ENCODE data around the gene REPS2.
"Not testable (repeated sequence)": the region's sequence is repeated elsewhere in the genome, so short reads cannot be mapped to it uniquely, and the experiment has no call there.

REPS2 gene

DNA sequence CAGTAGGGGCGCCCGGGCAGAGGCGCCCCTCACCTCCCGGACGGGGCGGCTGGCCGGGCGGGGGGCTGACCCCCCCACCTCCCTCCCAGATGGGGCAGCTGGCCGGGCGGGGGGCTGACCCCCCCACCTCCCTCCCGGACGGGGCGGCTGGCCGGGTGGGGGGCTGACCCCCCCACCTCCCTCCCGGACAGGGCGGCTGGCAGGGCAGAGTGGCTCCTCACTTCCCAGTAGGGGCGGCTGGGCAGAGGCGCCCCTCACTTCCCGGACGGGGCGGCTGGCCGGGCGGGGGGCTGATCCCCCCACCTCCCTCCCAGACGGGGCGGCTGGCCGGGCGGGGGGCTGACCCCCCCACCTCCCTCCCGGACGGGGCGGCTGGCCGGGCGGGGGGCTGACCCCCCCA lies 18.5 kb downstream of the REPS2 start:
- not testable (repeated sequence) for DNase-seq

DNA sequence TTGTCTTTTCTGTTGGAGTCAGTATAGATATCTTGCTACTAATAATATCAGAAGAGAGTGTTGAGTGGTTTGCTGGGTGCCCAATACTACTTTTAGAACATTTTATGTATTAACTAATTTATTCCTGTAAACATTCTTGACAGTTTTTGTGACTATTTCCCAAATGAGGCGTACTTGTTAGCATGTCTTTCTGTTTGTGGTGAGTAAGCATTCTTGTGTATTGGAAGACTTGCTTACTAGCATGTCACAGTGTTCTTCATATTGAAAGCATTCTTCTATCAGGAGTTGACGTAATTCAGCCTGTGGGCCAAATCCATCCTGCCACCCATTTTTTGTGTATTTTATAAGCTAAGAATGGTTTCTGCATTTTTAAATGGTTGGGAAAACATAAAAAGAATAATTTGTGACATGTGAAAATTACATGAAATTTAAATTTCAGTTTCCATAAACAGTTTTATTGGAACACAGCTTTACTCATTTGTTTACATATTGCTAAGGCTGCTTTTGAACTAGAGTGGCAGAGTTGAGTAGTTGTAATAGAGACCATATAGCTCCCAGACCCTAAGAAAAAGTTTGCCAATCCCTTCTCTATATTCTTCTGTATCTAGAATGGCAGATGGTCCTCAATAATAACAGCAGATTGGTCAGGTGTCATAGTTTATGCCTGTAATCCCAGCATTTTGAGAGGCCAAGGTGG lies 20.4 kb downstream of the REPS2 start:
- no peak for DNase-seq

GRCh38 chrX:16968753-16969152 lies 22.3 kb downstream of the REPS2 start:
- DNase-seq, result not testable (repeated sequence)

DNA sequence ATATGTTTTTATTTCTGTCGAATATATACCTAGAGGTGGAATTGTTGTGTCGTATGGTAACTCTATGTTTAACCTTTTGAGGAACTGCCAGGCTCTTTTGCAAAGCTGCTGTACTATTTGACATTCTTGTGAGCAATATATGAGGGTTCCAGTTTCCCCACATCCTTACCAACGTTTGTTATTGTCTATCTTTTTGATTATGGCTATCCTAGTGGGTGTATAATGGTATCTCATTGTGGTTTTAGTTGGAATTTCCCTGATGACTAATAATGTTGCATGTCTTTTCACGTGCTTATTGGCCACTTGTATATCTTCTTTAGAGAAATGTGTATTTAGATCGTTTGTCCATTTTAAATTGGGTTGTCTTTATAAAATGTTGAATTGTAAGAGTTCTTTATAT lies 24.5 kb downstream of the REPS2 start:
- DNase-seq, result no peak

DNA sequence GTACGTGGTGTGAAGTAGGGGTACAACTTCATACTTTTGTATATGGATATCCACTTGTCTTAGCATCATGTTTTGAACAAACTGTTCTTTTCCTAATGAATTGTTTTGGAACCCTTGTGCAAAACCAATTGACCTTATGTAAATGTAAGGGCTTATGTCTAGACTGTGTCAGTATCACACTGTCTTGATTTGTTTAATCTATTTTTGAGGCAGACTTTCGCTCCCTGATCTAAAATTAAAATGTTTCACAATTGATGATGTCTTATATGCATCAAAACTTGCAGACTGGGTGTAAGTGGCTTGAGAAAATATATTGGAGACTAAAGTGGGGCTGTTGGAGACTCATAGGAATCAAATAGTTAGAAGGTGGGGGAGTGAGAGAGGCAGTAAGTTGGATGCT lies 25.2 kb downstream of the REPS2 start:
- no peak for DNase-seq

DNA sequence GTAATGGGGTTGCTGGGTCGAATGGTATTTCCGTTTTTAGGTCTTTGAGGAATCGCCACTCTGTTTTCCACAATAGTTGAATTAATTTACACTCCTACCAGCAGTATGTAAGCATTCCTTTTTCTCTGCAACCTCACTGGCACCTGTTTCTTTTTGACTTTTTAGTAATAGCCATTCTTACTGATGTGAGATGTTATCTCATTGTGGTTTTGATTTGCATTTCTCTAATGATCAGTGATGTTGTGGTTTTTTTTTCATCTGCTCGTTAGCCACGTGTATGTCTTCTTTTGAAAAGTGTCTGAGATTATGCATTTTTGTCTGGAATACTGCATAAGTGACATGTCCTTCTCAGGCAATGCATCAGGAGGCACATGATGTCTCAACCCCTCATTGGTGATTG lies 28.8 kb downstream of the REPS2 start:
- DNase-seq, result no peak

DNA sequence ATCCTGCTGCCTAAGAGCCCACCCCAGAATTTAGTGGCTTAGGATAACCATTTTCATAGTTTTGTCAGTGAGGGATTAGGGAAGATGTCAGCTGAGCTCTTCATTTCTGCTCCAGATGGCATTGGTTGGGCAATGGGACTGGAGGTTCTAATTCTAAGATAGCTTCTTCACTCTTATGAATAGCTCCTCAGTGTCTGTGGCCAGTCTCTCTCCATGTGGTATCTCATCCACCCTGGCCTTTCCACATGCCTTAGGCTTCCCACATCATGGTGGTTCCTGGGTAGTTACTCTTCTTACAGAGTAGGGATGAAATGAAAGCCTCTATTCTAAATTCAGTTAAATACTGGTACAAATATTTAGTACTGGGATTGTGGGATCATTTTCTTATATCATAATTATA lies 31.3 kb downstream of the REPS2 start:
- DNase-seq, result no peak

- DNase-seq, result no peak
Measured at GRCh38 chrX:16978193-16978984, 31.9 kb downstream of the REPS2 start.

DNA sequence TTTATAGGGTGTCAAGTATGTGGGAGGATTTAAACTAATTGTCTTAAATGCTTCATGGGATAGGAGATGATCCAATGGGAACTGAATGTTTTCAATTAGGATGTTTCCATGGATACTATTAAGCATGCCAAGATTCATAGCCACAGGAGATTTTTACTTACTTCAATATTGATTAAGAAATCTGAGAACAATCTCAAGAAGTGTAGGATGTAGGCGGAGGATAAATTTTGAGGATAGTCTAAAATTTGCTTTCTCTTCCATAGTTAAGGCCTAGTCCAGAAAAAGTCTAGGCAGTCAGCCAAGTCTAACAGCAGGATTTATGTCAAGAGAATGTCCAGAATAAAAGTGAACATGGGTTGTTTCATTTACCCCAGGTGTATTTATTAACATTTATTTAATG lies 32.8 kb downstream of the REPS2 start:
- no peak for DNase-seq

DNA sequence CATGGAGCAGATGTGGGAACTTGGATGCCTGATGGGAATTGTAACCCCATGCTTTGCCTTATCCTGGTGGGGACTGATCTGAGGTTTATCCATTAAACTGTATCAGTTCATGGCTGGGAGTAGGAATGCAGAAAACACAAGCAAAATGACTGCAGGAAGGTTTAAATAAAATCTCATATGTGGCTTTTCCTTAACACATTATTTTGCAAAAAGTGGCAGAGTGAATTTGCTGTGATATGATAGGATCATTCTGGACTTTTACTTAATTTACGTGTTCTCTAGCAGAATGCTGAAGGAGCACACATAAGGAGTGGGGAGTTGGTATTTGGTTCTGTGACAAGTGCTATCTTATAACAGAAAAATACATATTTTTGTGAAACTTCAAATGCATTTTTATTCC lies 34.8 kb downstream of the REPS2 start:
- DNase-seq, result no peak

GRCh38 chrX:16981980-16982379 lies 35.5 kb downstream of the REPS2 start:
- DNase-seq, result no peak

GRCh38 chrX:16983051-16983450 lies 36.6 kb downstream of the REPS2 start:
- DNase-seq, result no peak

DNA sequence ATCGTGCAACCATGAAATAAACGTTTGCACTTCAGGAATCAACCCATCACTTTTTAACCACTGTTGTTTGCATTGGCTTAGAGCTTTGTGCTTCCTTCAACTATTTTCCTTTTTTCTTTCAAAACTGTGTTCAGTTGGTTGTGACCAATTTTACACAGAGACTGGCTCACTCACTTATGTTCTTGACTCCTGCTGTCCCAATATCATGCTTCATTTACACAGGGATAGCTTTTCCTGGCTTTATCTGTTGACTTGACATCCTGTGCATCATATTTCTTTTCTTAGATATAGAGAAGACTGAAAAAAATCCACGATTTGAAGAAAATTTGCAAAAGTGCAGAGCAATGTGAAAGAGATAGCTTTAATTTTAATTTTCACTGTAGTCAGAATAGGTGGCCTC lies 38.8 kb downstream of the REPS2 start:
- DNase-seq, result no peak

DNA sequence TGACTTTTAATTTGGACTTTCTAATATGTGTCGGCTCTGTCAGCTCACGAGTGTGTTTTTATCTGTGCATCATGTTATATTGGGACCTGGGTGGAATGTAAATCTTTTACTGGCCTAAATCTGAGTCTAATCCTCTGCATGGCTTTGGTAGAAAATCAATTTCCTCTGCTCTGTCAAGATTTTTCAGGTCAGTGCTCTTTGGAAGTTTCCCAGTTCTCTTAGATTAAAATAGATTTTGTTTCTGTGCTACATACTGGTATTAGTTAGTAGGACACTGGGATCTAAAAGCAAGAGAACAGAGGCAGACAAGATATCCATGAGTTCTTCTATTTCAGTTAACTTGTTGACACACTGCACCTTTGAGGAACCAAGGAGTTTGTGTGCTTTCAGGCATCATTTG lies 39.7 kb downstream of the REPS2 start:
- DNase-seq, result no peak

GRCh38 chrX:16989750-16990149 lies 43.3 kb downstream of the REPS2 start:
- no peak for DNase-seq

GRCh38 chrX:16990839-16991238 lies 44.4 kb downstream of the REPS2 start:
- DNase-seq, result no peak

DNA sequence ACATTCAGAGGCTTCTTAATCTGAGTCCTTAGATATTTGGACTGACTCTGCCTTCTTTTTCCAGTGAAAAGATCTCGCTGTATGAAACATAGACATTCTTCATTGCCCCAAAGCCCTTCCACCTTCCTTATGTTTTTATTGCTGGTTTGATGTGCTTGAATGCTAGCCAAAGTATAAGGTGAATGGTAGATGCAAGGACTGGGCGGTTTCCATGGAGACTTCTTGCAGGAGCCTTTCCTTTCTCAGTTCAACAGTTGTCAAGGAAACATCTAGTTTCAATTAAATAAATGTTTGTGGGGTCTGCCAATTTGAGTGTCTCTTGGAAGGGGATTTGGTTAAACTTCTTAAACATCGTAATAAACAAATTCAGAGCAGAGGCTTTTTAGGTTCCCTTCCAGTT lies 46.0 kb downstream of the REPS2 start:
- no peak for DNase-seq

- no peak for DNase-seq
Measured at GRCh38 chrX:16992951-16993350, 46.5 kb downstream of the REPS2 start.

GRCh38 chrX:16993791-16994318 lies 47.4 kb downstream of the REPS2 start:
- DNase-seq, result no peak

- no peak for DNase-seq
Measured at GRCh38 chrX:16994736-16995135, 48.3 kb downstream of the REPS2 start.

GRCh38 chrX:16997313-16997712 lies 50.9 kb downstream of the REPS2 start:
- DNase-seq, result no peak

DNA sequence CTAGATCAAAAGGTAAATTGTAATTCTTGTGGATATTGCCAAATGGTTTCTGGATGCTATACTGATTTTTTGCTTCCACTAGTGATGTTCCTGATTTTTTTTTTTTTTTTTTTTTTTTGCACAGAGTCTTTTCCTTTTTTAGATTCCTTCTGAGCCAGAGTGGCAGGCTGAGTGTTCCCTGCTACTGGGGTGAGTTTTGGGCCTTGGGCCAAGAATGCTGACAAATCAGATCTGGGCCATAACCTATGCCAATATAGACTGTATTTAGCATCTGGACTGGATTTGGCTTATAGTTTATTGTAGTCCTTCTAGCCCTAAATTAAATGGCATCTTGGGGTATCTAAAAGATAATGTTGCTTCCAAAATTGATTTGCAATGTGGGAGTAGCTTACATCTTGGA lies 52.8 kb downstream of the REPS2 start:
- DNase-seq, result no peak

- DNase-seq, result no peak
Measured at GRCh38 chrX:17000751-17001150, 54.3 kb downstream of the REPS2 start.

DNA sequence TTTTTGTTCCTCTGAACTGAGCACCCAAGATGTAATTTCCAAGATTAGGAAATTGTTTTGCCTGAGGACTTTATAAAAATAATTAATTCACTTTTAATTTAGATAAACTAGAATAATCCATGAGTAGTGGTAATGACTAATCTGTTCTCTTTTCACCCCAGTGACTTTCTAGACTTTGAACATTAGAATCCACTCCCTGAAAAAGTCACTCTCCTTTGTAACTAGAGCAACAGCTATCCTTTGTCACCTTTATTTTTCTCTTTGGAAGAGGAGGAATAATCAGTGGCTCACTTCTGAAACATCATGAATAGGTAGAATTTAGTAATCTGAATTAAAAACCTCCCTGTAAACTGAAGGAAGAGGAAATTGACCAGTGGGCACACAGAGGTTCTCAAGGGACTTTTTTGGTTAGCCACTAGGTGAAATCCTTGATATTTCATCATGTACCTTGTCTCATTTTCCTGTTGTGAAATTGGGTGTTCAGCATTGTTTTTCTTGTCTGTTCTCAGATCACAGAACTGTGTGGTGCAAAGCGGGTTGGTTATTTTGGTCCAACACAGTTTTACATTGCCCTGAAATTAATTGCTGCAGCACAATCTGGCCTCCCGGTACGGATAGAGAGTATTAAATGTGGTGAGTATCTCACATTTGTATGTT lies 59.4 kb downstream of the REPS2 start:
- no peak for DNase-seq

Data from activated effector memory CD4-positive, alpha-beta T cell treated with anti-CD3 and anti-CD28 coated beads, Interleukin-2, amount 50 U/mL, for 16 hours (primary cell).